Stimulated activated CD8-positive, alpha-beta memory T cell treated with anti-CD3 and anti-CD28 coated beads, Interleukin-2, amount 100 ng/mL, for 1 hour (primary cell): ENCODE data around the gene OR52D1.

Experiments used
- DNase-seq, 2 donors: peaks; one replicate each; pipeline ENCODE4 v3.0.0-alpha.2; 2020; ENCODE audit warnings: low read depth in 2 of 2

Gene OR52D1

DNA sequence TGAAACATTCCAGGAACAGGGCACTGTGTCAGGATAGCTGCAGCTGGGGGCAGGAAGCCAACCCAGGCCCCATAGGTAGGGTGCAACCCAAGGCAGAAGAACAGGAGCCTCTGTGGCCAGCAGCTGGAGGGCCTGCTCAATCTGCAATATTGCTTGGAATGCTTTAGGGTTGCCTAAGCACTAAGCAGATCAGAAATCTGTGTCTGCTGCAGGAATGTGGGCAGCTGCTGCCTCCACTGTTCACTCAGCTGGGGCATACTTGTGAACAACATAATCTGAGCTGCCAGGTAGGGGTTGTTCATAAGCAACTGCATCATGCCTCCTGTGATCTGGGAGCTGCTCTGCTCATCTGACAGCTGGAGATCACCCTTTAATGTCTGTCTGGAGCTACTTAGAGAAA is 26.4 kb downstream of the OR52D1 start:
- DNase-seq, result no peak

DNA sequence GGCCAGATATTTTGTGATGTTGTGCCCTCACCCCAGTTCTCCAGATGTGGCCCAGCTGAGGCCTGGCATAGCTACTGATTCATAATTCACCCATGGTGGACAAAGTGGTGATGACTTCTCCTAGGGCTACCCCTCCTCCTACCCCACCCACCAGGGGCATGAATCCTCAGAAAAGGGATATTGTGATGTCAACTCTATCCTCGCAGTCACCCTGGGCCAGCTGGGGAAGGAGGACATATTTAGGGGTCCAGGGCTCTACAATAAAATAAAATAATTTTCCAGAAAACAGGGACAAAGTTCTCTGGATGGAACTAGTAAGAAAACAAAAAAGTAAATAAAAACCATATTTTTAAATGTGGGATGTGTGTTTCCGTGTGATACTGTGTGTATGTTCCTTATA is 28.1 kb downstream of the OR52D1 start, which contains the start of gene UBQLNL:
TSS of gene UBQLNL (minus strand) at position 101 of the 400 bp plus-strand sequence. CDS start 258 bp downstream, outside the sequence.
- no peak for DNase-seq

DNA sequence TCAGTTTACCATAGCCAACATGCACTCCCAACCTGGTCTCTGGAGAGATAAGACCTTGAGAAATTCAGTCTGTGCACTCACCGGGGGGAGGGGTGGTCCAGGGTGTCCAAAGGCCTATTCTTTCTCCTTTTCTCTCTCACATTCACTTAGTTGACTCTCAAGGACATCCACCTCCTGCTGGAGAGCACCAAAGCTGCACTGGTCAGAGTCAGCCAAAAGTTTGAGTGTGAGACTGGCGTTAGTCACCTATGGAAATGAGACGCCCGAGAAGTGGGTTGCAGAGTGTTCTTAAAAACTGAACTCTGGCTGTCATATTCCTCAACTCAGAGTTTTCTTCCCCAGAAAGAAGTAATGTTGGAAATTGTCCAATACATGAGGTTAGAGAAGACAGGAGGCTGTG is 33.1 kb downstream of the OR52D1 start:
- no peak for DNase-seq

DNA sequence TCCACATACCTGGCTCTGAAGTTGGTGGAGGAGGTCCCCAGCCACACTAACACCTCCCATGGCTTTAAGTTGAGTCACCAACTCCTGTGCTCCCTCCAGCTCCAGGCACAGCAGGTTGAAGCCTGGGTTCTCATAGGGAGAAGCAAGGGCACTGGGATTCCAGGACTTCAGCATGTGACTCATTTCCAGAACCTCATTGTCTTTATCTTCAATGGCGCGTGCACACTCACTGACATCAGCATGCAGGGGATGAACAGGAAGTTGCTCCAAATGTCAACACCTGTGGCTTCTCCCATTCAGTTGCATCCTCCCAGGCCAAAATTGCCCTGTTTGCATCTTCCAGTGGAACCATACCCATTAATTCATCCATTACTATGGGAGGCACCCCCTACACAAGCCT is 33.8 kb downstream of the OR52D1 start:
- no peak for DNase-seq

DNA sequence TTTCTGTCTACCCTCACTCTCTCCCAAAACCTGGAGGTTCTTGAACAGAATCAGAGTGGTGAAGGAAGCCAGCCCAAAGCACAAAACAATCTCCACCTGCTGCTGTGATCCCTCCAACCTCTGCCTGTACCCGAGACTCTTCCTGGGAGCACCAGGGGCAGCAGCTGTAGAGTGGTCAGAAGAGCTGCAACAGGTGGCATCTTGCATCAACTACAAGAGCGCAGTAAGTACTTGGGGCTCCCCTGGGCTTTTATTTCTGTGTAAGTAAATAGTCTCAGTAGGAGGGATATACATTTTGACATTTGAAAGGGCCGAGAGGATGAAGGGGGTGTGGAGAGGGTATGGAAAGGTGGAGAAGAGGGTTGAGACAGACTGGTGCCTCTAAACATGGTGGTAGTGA is 36.3 kb downstream of the OR52D1 start:
- no peak for DNase-seq

DNA sequence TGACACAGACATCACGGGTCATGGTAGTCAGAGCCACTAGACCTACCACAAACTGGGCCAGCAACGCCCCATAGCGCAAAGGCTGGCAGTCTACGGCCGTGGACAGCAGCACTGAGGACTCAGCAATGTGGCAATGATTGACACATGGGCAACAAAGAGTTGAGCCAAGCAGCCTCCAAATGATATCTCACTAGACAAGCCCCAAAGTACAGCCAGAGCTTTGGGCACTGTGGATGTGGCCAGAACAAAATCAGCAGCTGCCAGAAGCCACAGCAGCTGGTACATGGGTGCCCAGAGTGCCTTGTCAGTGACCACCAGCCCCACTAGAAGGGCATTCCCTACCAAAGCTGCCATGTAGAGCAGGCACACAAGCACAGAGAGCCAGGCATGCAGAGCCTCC is 39.2 kb downstream of the OR52D1 start:
- DNase-seq, result no peak

DNA sequence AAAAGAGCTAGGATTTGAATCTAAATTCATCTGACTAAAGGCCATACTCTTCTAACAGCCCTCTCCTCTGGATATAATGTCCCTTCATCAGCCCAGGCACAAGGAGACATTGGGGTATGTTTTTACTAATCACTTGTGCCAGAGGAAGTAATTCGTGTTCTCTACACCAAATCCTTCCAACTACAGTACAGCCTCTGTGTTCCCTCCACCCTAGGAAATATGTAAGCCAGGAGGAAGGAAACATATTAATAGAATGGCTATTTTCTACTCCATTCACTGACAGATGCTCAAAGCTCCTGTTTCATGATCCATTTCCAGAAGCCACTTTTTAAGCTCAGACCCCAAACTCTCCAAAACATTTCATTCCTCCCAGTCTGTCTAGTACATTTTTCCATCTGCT is 40.0 kb downstream of the OR52D1 start:
- DNase-seq, result no peak

DNA sequence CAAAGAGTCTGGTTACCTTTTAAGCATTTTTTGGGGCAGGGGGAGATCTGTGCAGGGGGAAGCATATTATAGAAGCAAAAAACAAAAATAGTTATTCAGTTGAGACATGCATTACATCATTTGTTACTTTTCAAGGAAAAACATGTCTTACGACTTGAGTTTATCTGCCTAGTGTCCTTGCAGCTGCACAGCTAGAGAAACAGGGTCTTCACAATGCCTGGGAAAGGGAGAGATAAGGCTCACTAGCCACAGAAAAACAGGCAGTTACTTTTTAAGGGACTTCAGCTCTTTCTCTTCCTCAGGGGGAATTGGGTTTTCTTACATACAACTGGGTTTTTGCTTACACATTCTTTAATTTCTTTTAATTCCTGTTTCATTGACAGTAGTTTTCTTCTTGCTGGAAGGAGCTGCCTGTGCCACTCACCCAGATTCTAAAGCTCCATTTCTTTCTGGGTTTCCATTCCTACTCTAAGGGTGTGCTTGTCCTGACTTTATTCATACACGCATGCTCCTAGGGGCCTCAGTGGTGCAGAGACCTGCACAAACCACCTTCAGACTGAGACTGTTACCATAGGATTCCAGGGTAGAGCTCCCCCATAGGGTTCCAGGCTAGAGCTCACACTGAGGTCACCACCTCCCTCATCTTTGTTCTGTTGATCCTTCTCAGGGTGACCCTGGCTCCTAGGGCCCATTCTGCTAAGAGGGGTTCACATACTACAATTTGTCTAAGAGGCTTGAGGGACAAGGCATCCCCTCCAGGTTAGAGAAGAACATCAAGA is 42.8 kb downstream of the OR52D1 start:
- DNase-seq, result no peak

DNA sequence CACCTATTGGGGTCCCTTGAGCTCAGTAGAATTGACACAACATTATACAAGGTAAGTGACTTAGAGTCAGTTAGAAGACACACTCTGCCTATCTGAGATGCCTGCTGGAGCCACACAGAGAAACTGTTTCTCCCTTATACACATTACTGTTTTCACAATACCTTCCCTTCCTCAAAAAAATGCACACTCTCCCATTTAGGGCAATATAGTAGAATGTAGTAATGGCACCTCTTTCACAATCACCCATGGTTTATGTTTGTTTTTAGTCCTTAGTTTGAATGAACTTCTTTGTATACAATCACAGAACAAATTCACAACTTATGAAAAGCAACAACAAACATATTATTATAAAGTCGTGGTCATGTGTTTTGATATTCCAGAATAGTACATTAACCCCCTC is 45.6 kb downstream of the OR52D1 start:
- DNase-seq, result no peak

DNA sequence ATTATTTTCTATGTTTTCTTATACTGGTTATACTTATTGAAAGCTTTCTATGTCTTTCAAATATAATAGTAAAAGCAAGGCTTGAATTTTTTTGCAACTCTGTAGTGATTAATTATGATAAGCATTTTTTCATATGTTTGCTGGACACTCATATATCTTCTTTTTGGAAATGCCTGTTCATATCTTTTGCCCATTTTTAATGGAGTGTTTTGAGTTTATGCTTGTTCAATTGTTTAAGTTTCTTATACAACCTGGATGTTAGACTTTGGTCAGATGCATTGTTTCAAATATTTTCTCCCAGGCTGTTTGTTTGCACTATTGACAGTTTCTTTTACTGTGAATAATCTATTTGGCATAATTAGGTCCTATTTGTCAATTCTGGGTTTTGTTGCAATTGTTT is 48.0 kb downstream of the OR52D1 start:
- no peak for DNase-seq
